A549 treated with CORT108297 at 1 μM for 4 hours (cell line): ENCODE results near the gene CCNYL1. TPM values are rescaled to one million over a fixed set of nuclear protein-coding genes. Genes with fewer than 3 reads are reported as not detected.

Source experiments
- total RNA-seq: library from RNA; stranded (reverse); fragments of 200-300 nt; extraction: Qiagen RNA extraction; gene quantifications from 5 replicates; pipeline ENCODE4 v1.2.3, GENCODE V29; 2022

CCNYL1 gene
- 20.6 to 24.3 TPM (median 20.9 TPM) in 5 replicates for total RNA-seq

GRCh38 chr2:207710814-207711740 is at the start of gene CCNYL1:
TSS of gene CCNYL1 (plus strand) at chr2:207711640. CDS start at chr2:207711897, 257 bp downstream.

Other genes with a start within 250 kb of the CCNYL1 start
- gene CREB1, start 181.7 kb upstream of the CCNYL1 start, total RNA-seq = 21.6 to 28.4 TPM (median 24.2 TPM) in 5 replicates
- gene METTL21A, start 86.2 kb upstream of the CCNYL1 start, total RNA-seq = 26.2 to 31.2 TPM (median 29.9 TPM) in 5 replicates
- 4.0 to 4.8 TPM (median 4.4 TPM) in 5 replicates for gene FZD5, start 58.3 kb downstream of the CCNYL1 start, total RNA-seq